HepG2 (cell line): Measurements from ENCODE around the gene MBTPS1. TPM values are rescaled to one million over a fixed set of nuclear protein-coding genes. Genes with fewer than 3 reads are reported as not detected.

Experiments used
- HCFC1 ChIP-seq: fragments of 150-350 bp; IDR thresholded peaks from 2 replicates; pipeline ENCODE4 v1.6.1; 2014; ENCODE audit warnings: low read depth, low read length
- IKZF4 ChIP-seq: sonication (generic); formaldehyde crosslinking; IDR thresholded peaks from 2 replicates; pipeline ENCODE4 v1.5.1; 2020; ENCODE audit warnings: borderline replicate concordance, mild to moderate bottlenecking, low read depth, missing genetic modification reagents; ENCODE audit errors: not compliant biosample characterization
- MEF2D ChIP-seq: sonication (generic); formaldehyde crosslinking; IDR thresholded peaks from 2 replicates; pipeline ENCODE4 v1.5.1; 2020; ENCODE audit warnings: mild to moderate bottlenecking, missing genetic modification reagents
- MYNN ChIP-seq: sonication (generic); formaldehyde crosslinking; IDR thresholded peaks from 2 replicates; pipeline ENCODE4 v1.4.0; 2020; ENCODE audit warnings: mild to moderate bottlenecking, low read depth, missing genetic modification reagents
- NKX3-1 ChIP-seq: sonication (generic); formaldehyde crosslinking; IDR thresholded peaks from 2 replicates; pipeline ENCODE4 v1.5.0; 2020; ENCODE audit warnings: missing genetic modification reagents
- RFX3 ChIP-seq: IDR thresholded peaks from 2 replicates; pipeline ENCODE4 v1.6.1; 2016; ENCODE audit warnings: missing biosample characterization, missing genetic modification reagents
- RFXAP ChIP-seq: sonication (generic); formaldehyde crosslinking; IDR thresholded peaks from 2 replicates; pipeline ENCODE4 v1.4.0; 2020; ENCODE audit warnings: missing genetic modification reagents, borderline replicate concordance
- SALL2 ChIP-seq: sonication (generic); formaldehyde crosslinking; IDR thresholded peaks from 2 replicates; pipeline ENCODE4 v1.8.1; 2023; ENCODE audit warnings: mild to moderate bottlenecking, missing genetic modification reagents, inconsistent platforms
- SMAD3 ChIP-seq: sonication (generic); formaldehyde crosslinking; IDR thresholded peaks from 2 replicates; pipeline ENCODE4 v1.4.0; 2020; ENCODE audit warnings: missing genetic modification reagents
- SP4 ChIP-seq: sonication (generic); formaldehyde crosslinking; IDR thresholded peaks from 2 replicates; pipeline ENCODE4 v1.8.1; 2023; ENCODE audit warnings: mild to moderate bottlenecking, missing genetic modification reagents
- THYN1 ChIP-seq: sonication (generic); formaldehyde crosslinking; IDR thresholded peaks from 2 replicates; pipeline ENCODE4 v1.8.1; 2023; ENCODE audit warnings: low read depth, mild to moderate bottlenecking, moderate library complexity, missing genetic modification reagents, borderline replicate concordance
- TSC22D2 ChIP-seq: sonication (generic); formaldehyde crosslinking; IDR thresholded peaks from 2 replicates; pipeline ENCODE4 v1.5.1; 2020; ENCODE audit warnings: missing genetic modification reagents, mild to moderate bottlenecking, borderline replicate concordance
- YY1 ChIP-seq: IDR thresholded peaks from 2 replicates; pipeline ENCODE4 v1.6.1; 2011; ENCODE audit warnings: low read length, low read depth, moderate library complexity, mild to moderate bottlenecking; ENCODE audit not compliant: insufficient read depth, insufficient replicate concordance
- ZKSCAN8 ChIP-seq: IDR thresholded peaks from 2 replicates; pipeline ENCODE4 v1.6.1; 2016; ENCODE audit warnings: borderline replicate concordance, missing genetic modification reagents, missing compliant biosample characterization
- ZNF124 ChIP-seq: sonication (generic); formaldehyde crosslinking; IDR thresholded peaks from 2 replicates; pipeline ENCODE4 v1.4.0; 2020; ENCODE audit warnings: missing genetic modification reagents
- ZNF431 ChIP-seq: sonication (generic); formaldehyde crosslinking; IDR thresholded peaks from 2 replicates; pipeline ENCODE4 v1.9.0; 2022; ENCODE audit warnings: missing genetic modification reagents, low read depth, mild to moderate bottlenecking, borderline replicate concordance
- ZNF607 ChIP-seq: sonication (generic); formaldehyde crosslinking; IDR thresholded peaks from 2 replicates; pipeline ENCODE4 v1.5.1; 2020; ENCODE audit warnings: missing genetic modification reagents, mild to moderate bottlenecking, borderline replicate concordance
- ZNF768 ChIP-seq: sonication (generic); formaldehyde crosslinking; IDR thresholded peaks from 2 replicates; pipeline ENCODE4 v1.4.0; 2020; ENCODE audit warnings: missing genetic modification reagents
- polyA plus RNA-seq, 8 experiments: library from polyadenylated mRNA; depleted of rRNA in 3 of 8; stranded (reverse) in 7 of 8; unstranded in 1 of 8; fragments of >200 nt; fragmentation: Illumina TruSeq in 4 of 8; extraction: Trizol in 4 of 8; gene quantifications; 2 replicates each; pipeline versions ENCODE4 v1.2.1 to v1.2.3, GENCODE V29; 2011 to 2016; ENCODE audit warnings: low read depth in 4 of 8, missing spikeins in 1 of 8, mixed read lengths in 1 of 8; ENCODE audit not compliant: insufficient read depth in 1 of 8
- total RNA-seq, 5 experiments: library from RNA; depleted of rRNA; stranded (reverse); fragments of >200 nt; fragmentation: Illumina TruSeq; extraction: Trizol; gene quantifications; 2 replicates each; pipeline ENCODE4 v1.2.3, GENCODE V29; 2016; ENCODE audit warnings: low read depth in 1 of 5
- TF ChIP-seq, protein P1 (sequence below): sonication (generic); formaldehyde crosslinking; IDR thresholded peaks from 2 replicates; pipeline ENCODE4 v1.4.0; 2020; ENCODE audit warnings: missing genetic modification reagents, borderline replicate concordance
- TF ChIP-seq, protein P2 (sequence below): sonication (generic); formaldehyde crosslinking; IDR thresholded peaks from 2 replicates; pipeline ENCODE4 v1.8.1; 2023; ENCODE audit warnings: mild to moderate bottlenecking, missing genetic modification reagents
- TF ChIP-seq, protein P3 (sequence below): sonication (generic); formaldehyde crosslinking; IDR thresholded peaks from 2 replicates; pipeline ENCODE4 v1.4.0; 2020; ENCODE audit warnings: mild to moderate bottlenecking, missing genetic modification reagents
- TF ChIP-seq, protein P4 (sequence below): sonication (generic); formaldehyde crosslinking; IDR thresholded peaks from 2 replicates; pipeline ENCODE4 v1.9.0; 2021; ENCODE audit warnings: missing genetic modification reagents, borderline replicate concordance
- TF ChIP-seq, protein P5 (sequence below): sonication (generic); formaldehyde crosslinking; IDR thresholded peaks from 2 replicates; pipeline ENCODE4 v1.4.0; 2020; ENCODE audit warnings: missing genetic modification reagents, mild to moderate bottlenecking, borderline replicate concordance

The MBTPS1 gene
- total and polyA plus RNA-seq, 2 of the 13 experiments (the other 11 are each of a cell fraction or from before 2014, with no cell fraction given), result 56.7 to 91.3 TPM

DNA sequence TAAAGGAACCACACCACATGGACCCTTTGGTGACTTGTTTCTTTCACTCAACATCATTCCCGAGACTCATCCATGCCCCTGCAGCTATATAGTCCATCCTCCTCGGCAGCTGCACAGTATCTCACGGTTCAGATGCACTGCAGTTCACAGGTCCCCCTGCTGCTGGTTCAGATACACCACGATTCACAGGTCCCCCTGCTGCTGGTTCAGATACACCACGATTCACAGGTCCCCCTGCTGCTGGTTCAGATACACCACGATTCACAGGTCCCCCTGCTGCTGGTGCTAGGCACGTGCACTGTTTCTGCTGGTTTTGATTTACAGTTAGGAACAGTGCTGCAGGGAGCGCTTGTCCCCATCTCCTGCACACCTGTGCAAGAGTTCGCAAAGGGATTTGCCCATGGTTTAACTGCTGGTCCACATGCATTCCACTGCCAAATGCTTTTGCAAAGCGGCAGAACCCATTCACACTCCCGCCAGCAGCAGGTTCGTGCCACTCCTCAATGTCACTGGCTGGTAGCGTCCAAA lies 24.5 kb upstream of the MBTPS1 start (continued):
- TF ChIP-seq MYNN (no peak), NKX3-1 (no peak), YY1 (no peak), ZNF768 (CRISPR knock-in tag) (no peak), ZKSCAN8 (CRISPR knock-in tag) (no peak), SALL2 (CRISPR knock-in tag) (no peak), RFXAP (CRISPR knock-in tag) (no peak), RFX3 (CRISPR knock-in tag) (no peak), HCFC1 (no peak), ZNF124 (CRISPR knock-in tag) (no peak), MEF2D (CRISPR knock-in tag) (no peak), TSC22D2 (no peak), SMAD3 (CRISPR knock-in tag) (no peak), ZNF607 (no peak), THYN1 (CRISPR knock-in tag) (no peak), SP4 (peak; percentile 51; the same call in 1 of the 2 replicates), ZNF431 (CRISPR knock-in tag) (no peak), IKZF4 (CRISPR knock-in tag) (peak; percentile 26)
- TF ChIP-seq, protein P1, sequence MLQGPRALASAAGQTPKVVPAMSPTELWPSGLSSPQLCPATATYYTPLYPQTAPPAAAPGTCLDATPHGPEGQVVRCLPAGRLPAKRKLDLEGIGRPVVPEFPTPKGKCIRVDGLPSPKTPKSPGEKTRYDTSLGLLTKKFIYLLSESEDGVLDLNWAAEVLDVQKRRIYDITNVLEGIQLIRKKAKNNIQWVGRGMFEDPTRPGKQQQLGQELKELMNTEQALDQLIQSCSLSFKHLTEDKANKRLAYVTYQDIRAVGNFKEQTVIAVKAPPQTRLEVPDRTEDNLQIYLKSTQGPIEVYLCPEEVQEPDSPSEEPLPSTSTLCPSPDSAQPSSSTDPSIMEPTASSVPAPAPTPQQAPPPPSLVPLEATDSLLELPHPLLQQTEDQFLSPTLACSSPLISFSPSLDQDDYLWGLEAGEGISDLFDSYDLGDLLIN (CRISPR knock-in tag), result no peak
- TF ChIP-seq, protein P2, sequence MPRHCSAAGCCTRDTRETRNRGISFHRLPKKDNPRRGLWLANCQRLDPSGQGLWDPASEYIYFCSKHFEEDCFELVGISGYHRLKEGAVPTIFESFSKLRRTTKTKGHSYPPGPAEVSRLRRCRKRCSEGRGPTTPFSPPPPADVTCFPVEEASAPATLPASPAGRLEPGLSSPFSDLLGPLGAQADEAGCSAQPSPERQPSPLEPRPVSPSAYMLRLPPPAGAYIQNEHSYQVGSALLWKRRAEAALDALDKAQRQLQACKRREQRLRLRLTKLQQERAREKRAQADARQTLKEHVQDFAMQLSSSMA (CRISPR knock-in tag), result 0 out of 2 replicates have a peak, but pooled peaks have one; percentile 22
- TF ChIP-seq, protein P3, sequence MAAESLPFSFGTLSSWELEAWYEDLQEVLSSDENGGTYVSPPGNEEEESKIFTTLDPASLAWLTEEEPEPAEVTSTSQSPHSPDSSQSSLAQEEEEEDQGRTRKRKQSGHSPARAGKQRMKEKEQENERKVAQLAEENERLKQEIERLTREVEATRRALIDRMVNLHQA (CRISPR knock-in tag), result no peak
- TF ChIP-seq, protein P4, sequence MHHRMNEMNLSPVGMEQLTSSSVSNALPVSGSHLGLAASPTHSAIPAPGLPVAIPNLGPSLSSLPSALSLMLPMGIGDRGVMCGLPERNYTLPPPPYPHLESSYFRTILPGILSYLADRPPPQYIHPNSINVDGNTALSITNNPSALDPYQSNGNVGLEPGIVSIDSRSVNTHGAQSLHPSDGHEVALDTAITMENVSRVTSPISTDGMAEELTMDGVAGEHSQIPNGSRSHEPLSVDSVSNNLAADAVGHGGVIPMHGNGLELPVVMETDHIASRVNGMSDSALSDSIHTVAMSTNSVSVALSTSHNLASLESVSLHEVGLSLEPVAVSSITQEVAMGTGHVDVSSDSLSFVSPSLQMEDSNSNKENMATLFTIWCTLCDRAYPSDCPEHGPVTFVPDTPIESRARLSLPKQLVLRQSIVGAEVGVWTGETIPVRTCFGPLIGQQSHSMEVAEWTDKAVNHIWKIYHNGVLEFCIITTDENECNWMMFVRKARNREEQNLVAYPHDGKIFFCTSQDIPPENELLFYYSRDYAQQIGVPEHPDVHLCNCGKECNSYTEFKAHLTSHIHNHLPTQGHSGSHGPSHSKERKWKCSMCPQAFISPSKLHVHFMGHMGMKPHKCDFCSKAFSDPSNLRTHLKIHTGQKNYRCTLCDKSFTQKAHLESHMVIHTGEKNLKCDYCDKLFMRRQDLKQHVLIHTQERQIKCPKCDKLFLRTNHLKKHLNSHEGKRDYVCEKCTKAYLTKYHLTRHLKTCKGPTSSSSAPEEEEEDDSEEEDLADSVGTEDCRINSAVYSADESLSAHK, result no peak
- TF ChIP-seq, protein P5, sequence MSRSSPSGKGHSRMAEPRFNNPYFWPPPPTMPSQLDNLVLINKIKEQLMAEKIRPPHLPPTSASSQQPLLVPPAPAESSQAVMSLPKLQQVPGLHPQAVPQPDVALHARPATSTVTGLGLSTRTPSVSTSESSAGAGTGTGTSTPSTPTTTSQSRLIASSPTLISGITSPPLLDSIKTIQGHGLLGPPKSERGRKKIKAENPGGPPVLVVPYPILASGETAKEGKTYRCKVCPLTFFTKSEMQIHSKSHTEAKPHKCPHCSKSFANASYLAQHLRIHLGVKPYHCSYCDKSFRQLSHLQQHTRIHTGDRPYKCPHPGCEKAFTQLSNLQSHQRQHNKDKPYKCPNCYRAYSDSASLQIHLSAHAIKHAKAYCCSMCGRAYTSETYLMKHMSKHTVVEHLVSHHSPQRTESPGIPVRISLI (CRISPR knock-in tag), result peak; percentile 21; the same call in 1 of the 2 replicates
